Measurements from ENCODE around the gene GRIA2. TPM values are rescaled to one million over a fixed set of nuclear protein-coding genes. Genes with fewer than 3 reads are reported as not detected.
"Not testable (repeated sequence)": the region's sequence is repeated elsewhere in the genome, so short reads cannot be mapped to it uniquely, and the experiment has no call there.

GRIA2 gene
- total RNA-seq, 1 donor: not detected

- no peak overlapping the region for H3K4me3 ChIP-seq (ENCODE audit: low read depth, low read length)
- no peak for TF ChIP-seq CTCF (IDR thresholded peaks at IDR 0.05; ENCODE audit: insufficient read depth, low read length)
- no peak for DNase-seq (ENCODE audit: low read depth)
These were observed 24.8 kb downstream of the GRIA2 start for GRCh38 chr4:157245351-157245750.

GRCh38 chr4:157246964-157247363, 26.4 kb downstream of the GRIA2 start:
- no peak for DNase-seq (ENCODE audit: low read depth)
- no peak overlapping the region for H3K4me3 ChIP-seq (ENCODE audit: low read depth, low read length)
- no peak for TF ChIP-seq CTCF (IDR thresholded peaks at IDR 0.05; ENCODE audit: insufficient read depth, low read length)

- not testable (repeated sequence) for DNase-seq (ENCODE audit: low read depth); H3K4me3 ChIP-seq (ENCODE audit: low read depth, low read length)
These were observed 37.6 kb downstream of the GRIA2 start for GRCh38 chr4:157258165-157258564.

GRCh38 chr4:157265281-157265680, 44.8 kb downstream of the GRIA2 start:
- DNase-seq (ENCODE audit: low read depth): no peak
- no peak for TF ChIP-seq CTCF (IDR thresholded peaks at IDR 0.05; ENCODE audit: insufficient read depth, low read length)
- H3K4me3 ChIP-seq (ENCODE audit: low read depth, low read length): no peak overlapping the region

GRCh38 chr4:157270108-157270507, 49.6 kb downstream of the GRIA2 start:
- H3K4me3 ChIP-seq (ENCODE audit: low read depth, low read length): no peak overlapping the region
- no peak for TF ChIP-seq CTCF (IDR thresholded peaks at IDR 0.05; ENCODE audit: insufficient read depth, low read length)
- DNase-seq (ENCODE audit: low read depth): no peak

- H3K4me3 ChIP-seq (ENCODE audit: low read depth, low read length): no peak overlapping the region
- TF ChIP-seq CTCF (IDR thresholded peaks at IDR 0.05; ENCODE audit: insufficient read depth, low read length): no peak
- no peak for DNase-seq (ENCODE audit: low read depth)
These were observed 50.0 kb downstream of the GRIA2 start for GRCh38 chr4:157270552-157270951.

GRCh38 chr4:157271166-157271869, 50.8 kb downstream of the GRIA2 start:
- TF ChIP-seq CTCF (IDR thresholded peaks at IDR 0.05; ENCODE audit: insufficient read depth, low read length): no peak
- DNase-seq (ENCODE audit: low read depth): no peak
- no peak overlapping the region for H3K4me3 ChIP-seq (ENCODE audit: low read depth, low read length)

All from fibroblast of the aortic adventitia (primary cell).